Ascending aorta (tissue), 2 donors: ENCODE measurements around the gene TBC1D22B. TPM values are rescaled to one million over a fixed set of nuclear protein-coding genes. Genes with fewer than 3 reads are reported as not detected.

Experiments used
- DNase-seq, 2 donors: peaks; one replicate each; pipeline ENCODE4 v3.0.0-alpha.2; 2019; ENCODE audit warnings: low spot score in 2 of 2
- H3K27ac ChIP-seq, 2 donors: fragments of 200-600 bp; sonication (generic); one replicate each; pipeline ENCODE4 v1.5.1; 2016 to 2017; ENCODE audit warnings: mild to moderate bottlenecking in 1 of 2
- H3K27me3 ChIP-seq: fragments of 200-600 bp; sonication (generic); one replicate; pipeline ENCODE4 v1.5.1; 2017
- H3K36me3 ChIP-seq, 2 donors: fragments of 200-600 bp; sonication (generic); one replicate each; pipeline ENCODE4 v1.5.1; 2016
- H3K4me1 ChIP-seq, 2 donors: fragments of 200-600 bp; sonication (generic); one replicate each; pipeline ENCODE4 v1.5.1; 2016 to 2017; ENCODE audit warnings: mild to moderate bottlenecking in 1 of 2
- H3K4me3 ChIP-seq, 2 donors: fragments of 200-600 bp; sonication (generic); one replicate each; pipeline ENCODE4 v1.5.1; 2016 to 2017; ENCODE audit warnings: mild to moderate bottlenecking in 1 of 2
- H3K9me3 ChIP-seq, 2 donors: fragments of 200-600 bp; sonication (generic); one replicate each; pipeline ENCODE4 v1.5.1; 2016
- intact Hi-C: fragments of 100-400 bp; cut with DNase I; formaldehyde crosslinking; loops from one replicate; pipeline ENCODE4 v1.15.1; 2023
- total RNA-seq: library from RNA; depleted of rRNA; stranded (reverse); fragments of >200 nt; gene quantifications from one replicate; pipeline ENCODE4 v1.1.0, GENCODE V29; 2016
- TF ChIP-seq, protein P1 (sequence below), 3 experiments: fragments of 200-600 bp in 2 of 3; fragments of 450-650 bp in 1 of 3; sonication (generic) in 2 of 3; IDR thresholded peaks; one replicate each; pipeline ENCODE4 v1.5.1; 2016 to 2019; ENCODE audit warnings: antibody characterized with exemption in 3 of 3, mild to moderate bottlenecking in 1 of 3, moderate library complexity in 1 of 3

Gene TBC1D22B
- total RNA-seq, 1 donor from 2014 or later = 11.1 TPM

- H3K9me3 ChIP-seq = no peaks in the 10 kb centered on the region
- peak overlapping the region; percentile 72 to 75 for H3K27ac ChIP-seq
- TF ChIP-seq, protein P1, sequence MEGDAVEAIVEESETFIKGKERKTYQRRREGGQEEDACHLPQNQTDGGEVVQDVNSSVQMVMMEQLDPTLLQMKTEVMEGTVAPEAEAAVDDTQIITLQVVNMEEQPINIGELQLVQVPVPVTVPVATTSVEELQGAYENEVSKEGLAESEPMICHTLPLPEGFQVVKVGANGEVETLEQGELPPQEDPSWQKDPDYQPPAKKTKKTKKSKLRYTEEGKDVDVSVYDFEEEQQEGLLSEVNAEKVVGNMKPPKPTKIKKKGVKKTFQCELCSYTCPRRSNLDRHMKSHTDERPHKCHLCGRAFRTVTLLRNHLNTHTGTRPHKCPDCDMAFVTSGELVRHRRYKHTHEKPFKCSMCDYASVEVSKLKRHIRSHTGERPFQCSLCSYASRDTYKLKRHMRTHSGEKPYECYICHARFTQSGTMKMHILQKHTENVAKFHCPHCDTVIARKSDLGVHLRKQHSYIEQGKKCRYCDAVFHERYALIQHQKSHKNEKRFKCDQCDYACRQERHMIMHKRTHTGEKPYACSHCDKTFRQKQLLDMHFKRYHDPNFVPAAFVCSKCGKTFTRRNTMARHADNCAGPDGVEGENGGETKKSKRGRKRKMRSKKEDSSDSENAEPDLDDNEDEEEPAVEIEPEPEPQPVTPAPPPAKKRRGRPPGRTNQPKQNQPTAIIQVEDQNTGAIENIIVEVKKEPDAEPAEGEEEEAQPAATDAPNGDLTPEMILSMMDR (IDR thresholded peaks at IDR 0.05) = no peak
- peak in 1 of 2 donors; percentile 72 for DNase-seq
- intact Hi-C loops = no loop called here
- H3K4me3 ChIP-seq = no peak overlapping the region
- no peaks in the 10 kb centered on the region for H3K27me3 ChIP-seq
- H3K4me1 ChIP-seq = peaks cover 2 to 17% of the 10 kb centered on the region in 2 donors
- H3K36me3 ChIP-seq = peaks cover 3 to 13% of the 10 kb centered on the region in 2 donors
Observed at GRCh38 chr6:37308069-37308815, 50.7 kb downstream of the TBC1D22B start.

GRCh38 chr6:37309046-37309445, 51.5 kb downstream of the TBC1D22B start:
- intact Hi-C loops = no loop called here
- H3K27me3 ChIP-seq = no peaks in the 10 kb centered on the region
- no peaks in the 10 kb centered on the region for H3K9me3 ChIP-seq
- TF ChIP-seq, protein P1 (IDR thresholded peaks at IDR 0.05) = no peak
- H3K4me1 ChIP-seq = peaks cover 2 to 17% of the 10 kb centered on the region in 2 donors
- DNase-seq = no peak
- H3K4me3 ChIP-seq = no peak overlapping the region
- H3K27ac ChIP-seq = peak overlapping the region; percentile 72 to 75
- peaks cover 5 to 20% of the 10 kb centered on the region in 2 donors for H3K36me3 ChIP-seq

- TF ChIP-seq, protein P1 (IDR thresholded peaks at IDR 0.05) = no peak
- DNase-seq = no peak
- intact Hi-C loops = no loop called here
- Histone ChIP-seq H3K4me1 (peaks cover 2 to 17% of the 10 kb centered on the region in 2 donors), H3K27ac (peak overlapping the region in 1 of 2 donors; percentile 75), H3K9me3 (no peaks in the 10 kb centered on the region), H3K4me3 (no peak overlapping the region), H3K27me3 (no peaks in the 10 kb centered on the region), H3K36me3 (peaks cover 10 to 20% of the 10 kb centered on the region in 2 donors)
Observed at GRCh38 chr6:37309692-37310091, 52.1 kb downstream of the TBC1D22B start.

DNA sequence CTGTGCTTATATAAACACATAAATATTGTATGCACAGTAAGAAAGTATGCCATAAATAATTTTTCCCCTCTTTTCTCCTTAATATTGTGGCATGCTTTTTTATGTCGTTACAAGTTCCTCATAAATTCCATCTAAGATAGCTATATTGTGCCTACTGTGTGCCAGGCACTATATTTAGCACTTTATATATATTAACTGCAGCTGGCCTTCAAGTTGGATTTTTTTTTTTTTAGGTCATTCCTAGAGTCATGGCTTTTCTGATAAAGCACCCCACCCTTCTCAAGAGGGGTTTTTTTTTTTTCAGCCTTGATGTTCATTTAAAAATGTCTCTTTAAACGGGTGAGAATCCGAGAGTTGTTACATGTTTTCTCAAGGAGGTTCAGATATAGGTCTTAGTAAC, 53.4 kb downstream of the TBC1D22B start:
- no peak overlapping the region for H3K4me3 ChIP-seq
- intact Hi-C loops = no loop called here
- peaks cover 2 to 17% of the 10 kb centered on the region in 2 donors for H3K4me1 ChIP-seq
- H3K9me3 ChIP-seq = no peaks in the 10 kb centered on the region
- H3K36me3 ChIP-seq = peaks cover 23 to 32% of the 10 kb centered on the region in 2 donors
- TF ChIP-seq, protein P1 (IDR thresholded peaks at IDR 0.05) = no peak
- H3K27ac ChIP-seq = no peak overlapping the region
- DNase-seq = no peak
- H3K27me3 ChIP-seq = no peaks in the 10 kb centered on the region

- H3K4me1 ChIP-seq = peaks cover 2 to 17% of the 10 kb centered on the region in 2 donors
- H3K9me3 ChIP-seq = no peaks in the 10 kb centered on the region
- no peak overlapping the region for H3K27ac ChIP-seq
- intact Hi-C loops = no loop called here
- H3K4me3 ChIP-seq = no peak overlapping the region
- TF ChIP-seq, protein P1 (IDR thresholded peaks at IDR 0.05) = no peak
- no peak for DNase-seq
- H3K36me3 ChIP-seq = peaks cover 32 to 42% of the 10 kb centered on the region in 2 donors
- no peaks in the 10 kb centered on the region for H3K27me3 ChIP-seq
Observed at GRCh38 chr6:37311741-37312473, 54.3 kb downstream of the TBC1D22B start.
